ENCODE results near the gene IMMP2L.
A peak's percentile ranks its signal among the peaks of the same experiment; 100 is the strongest.

IMMP2L gene

GRCh38 chr7:111199643-111200042 lies 362.6 kb downstream of the IMMP2L start:
- DNase-seq: no peak

- no peak for DNase-seq
Observed at GRCh38 chr7:111198255-111198654, 364.0 kb downstream of the IMMP2L start.

- DNase-seq: no peak
Observed at GRCh38 chr7:111196655-111197054, 365.6 kb downstream of the IMMP2L start.

GRCh38 chr7:111192614-111193413 lies 369.5 kb downstream of the IMMP2L start:
- DNase-seq: no peak

GRCh38 chr7:111190804-111191203 lies 371.5 kb downstream of the IMMP2L start:
- DNase-seq: no peak

GRCh38 chr7:111184987-111185386 lies 377.3 kb downstream of the IMMP2L start:
- no peak for DNase-seq

DNA sequence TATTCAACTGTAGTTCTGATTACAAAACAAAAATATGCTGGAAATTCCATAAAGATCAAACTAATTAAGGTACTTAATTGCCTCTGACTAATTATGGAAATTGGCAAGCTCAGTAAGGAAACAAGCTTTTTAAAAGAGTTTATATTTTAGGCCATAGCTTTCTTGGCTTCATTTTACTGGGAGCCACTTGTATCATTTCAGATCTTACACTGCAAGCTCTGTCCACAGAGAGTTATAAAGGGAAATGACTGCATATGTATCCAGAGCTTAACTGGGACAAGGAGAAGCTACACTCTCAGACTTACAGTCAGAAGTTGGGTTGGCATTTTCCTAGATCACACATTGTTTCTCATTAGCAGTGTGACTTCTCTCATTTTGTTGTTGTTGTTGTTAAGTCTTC lies 379.0 kb downstream of the IMMP2L start:
- no peak for DNase-seq

DNA sequence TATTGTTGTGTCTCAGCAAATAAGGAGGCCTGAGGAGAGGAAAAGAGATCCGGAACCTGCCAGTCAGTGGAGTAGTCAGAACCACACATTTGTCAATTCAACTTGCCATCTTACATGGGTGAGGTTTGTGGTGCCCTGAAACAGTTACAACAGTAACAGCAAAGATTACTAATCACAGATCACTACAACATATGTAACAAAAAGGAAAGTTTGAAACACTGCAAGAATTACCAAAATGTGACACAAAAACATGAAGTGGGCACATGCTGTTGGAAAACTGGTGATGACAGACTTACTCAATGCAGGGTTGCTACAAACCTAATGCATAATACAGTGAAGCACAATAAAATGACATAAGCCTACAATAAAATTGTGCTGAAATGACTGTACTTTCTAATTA lies 382.0 kb downstream of the IMMP2L start:
- no peak for DNase-seq

DNA sequence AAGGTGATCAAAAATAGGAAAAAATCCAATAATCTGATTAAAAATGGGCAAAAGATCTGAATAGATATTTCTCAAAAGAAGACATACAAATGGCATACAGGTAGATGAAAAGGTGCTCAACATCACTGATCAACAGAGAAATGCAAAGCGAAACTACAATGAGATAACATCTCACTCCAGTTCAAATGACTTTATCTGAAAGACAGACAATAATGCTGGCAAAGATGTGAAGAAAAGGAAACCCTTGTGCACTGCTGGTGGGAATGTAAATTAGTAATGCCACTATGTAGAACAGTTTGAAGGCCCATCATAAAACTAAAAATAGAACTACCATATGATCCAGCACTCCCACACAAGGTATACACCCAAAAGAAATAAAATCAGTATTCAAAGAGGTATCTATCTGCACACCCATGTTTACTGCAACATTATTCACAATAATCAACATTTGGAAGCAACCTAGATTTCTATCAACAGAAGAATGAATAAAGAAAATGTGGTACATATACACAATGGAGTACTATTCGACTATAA lies 386.3 kb downstream of the IMMP2L start:
- DNase-seq: peak in 2 of 6 experiments; percentile 11 to 12

DNA sequence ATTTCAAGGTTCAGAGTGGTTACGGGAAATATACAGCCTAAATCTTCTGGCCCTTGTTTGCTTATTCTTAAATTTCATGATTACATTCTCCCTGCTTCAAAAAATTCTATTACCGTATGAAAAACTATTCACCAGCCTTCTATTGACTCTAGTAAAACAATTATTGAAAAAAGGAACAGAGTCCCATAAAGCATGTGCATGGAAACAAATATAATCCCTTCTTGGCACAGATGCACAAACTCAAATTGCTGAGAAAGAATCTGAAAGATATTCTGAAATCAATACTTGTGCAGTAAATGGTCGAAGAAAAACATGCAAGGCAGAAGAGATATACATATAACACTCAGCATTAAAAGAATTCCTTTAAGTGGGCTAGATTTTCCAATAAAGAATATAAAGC lies 387.8 kb downstream of the IMMP2L start:
- no peak for DNase-seq

DNA sequence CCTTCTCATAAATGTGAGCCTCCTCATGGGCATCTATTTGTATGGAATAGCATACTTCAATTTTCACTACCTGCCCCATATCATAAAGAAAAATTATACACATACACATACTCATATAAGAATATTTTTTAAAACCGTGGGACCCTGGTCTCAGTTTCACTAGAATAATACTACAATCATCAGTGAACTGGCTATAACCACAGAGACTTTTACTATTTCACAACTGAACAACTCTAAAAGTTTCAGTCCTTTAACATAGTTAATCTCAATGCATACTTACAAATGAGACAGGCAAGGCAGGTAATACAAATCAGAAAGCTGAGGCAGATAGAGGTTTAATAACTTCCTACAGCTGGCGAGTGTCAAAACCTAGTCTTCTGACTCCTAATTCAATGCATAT lies 388.3 kb downstream of the IMMP2L start:
- no peak for DNase-seq

- DNase-seq: no peak
Observed at GRCh38 chr7:111173528-111173927, 388.8 kb downstream of the IMMP2L start.

DNA sequence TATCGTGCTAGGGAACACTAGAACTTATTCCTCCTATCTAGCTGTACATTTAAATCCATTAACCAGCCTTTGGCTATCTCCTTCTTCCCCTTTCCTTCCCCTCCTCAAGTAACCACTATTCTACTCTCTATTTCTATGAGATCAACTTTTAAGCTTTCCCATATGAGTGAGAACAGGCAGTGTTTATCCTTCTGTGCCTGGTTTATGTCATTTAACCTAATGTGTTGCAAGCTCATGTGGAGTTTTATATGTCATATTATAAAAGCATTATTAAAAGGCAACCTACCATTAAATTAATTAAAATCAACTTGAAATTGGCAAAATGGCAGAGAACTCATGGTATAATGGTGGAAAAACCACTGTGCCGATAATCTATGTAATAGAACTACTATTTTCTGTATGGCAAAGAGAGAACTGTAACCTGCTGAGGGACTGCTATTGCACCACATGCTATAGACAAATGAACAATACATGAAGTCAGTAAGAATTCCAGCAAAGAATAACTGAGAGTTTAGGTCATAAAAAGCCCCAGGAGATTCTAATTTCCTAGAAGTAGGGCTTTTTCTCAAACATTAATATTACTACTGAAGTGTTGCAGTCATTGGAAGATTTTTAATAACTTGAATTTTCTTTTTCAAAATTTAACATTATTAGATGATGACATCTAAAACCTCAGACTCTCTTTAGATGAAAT lies 389.6 kb downstream of the IMMP2L start:
- no peak for DNase-seq

DNA sequence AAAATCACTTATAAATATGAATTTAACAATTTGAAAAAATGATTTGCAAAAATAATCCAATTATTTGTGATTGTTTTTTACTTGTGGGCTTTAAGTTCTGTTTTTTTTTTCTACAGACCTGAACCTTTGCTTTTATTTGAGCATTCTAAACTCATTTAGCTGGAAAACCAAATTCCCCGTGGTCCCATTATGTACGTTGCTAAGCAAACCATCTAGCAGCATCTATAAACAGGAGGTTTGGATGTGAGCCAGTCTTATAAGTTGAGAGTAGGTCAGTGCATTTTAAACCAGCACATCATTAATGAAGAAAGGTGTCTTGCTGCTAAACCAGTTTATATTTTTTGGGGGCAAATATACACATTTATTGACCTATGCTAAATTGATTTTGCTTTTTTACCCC lies 394.1 kb downstream of the IMMP2L start:
- no peak for DNase-seq

DNA sequence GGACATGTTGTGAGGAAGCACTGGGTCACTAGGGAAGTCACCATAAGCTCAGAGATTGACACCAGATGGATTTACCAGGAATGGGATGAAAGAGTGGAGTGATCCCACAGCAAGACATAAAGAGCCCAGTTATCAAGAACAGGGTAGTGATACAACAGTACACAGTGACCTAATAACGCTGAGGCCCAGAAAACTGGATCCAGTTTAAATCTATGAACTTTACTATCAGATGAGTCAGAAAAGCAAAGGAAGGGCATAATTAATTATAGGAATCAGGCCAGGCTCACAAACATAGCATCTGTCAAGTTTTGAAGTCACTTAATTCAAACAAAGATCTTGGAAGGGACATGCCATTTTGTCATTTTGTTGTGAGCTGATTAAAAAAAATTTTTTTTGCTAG lies 397.9 kb downstream of the IMMP2L start:
- DNase-seq: no peak

GRCh38 chr7:111162692-111163091 lies 399.6 kb downstream of the IMMP2L start:
- no peak for DNase-seq

DNA sequence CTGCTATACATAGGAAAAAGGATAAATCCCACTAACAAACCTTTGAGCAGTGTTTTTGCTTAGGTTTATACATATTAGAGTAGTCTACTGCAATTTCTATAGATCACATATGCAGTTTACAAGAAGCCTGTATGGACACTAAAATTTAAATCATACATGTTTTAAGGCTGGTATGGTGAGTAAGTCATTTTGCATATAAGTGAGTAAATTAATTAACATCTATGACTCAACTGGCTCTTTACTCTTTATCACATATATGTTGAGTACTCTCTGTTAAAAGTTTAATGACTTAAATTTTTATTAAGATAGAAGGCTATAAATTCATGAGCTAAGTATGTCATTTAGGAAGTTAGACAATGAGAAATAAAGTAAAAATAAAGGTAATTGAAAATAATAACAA lies 402.0 kb downstream of the IMMP2L start:
- DNase-seq: no peak

- no peak for DNase-seq
Observed at GRCh38 chr7:111159426-111159825, 402.9 kb downstream of the IMMP2L start.

DNA sequence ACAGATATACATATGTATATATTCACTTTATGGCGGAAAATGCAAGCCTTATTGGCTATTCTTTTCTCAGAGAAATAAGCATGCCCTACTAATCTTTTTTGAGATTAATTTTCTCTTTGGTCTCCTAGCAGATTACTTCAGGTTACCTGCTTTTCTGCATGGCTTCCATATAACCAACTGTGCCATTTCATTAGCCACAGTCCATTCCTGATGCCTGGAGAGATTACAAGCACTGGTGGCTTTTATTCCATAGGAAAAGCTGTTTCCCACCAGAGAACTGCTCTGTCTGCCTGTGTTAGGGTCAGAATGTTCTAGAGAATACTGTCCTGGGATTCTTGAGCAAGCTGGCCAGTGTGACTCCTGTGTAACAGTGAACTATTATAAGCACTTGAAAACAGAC lies 411.6 kb downstream of the IMMP2L start:
- DNase-seq: no peak

GRCh38 chr7:111147708-111148533 lies 414.4 kb downstream of the IMMP2L start:
- no peak for DNase-seq

DNA sequence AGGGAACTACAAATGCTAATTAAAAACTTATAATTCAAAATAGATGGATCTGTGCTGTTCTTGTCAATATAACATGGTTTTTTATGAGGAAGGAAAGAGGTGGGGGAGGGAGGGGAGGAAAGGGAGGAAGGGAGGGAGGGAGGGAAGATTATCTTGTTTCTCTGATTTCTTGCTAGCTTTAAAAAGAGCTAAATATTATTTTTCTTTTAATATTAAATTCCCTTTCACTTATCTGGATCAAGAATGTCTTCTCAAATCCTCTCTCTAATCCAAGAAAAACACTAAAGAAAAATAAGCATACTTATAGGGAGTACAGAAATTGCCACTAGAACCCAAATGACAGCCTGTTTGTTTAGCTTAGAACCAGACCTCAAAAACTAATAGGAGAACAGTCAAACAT lies 416.2 kb downstream of the IMMP2L start:
- no peak for DNase-seq

DNA sequence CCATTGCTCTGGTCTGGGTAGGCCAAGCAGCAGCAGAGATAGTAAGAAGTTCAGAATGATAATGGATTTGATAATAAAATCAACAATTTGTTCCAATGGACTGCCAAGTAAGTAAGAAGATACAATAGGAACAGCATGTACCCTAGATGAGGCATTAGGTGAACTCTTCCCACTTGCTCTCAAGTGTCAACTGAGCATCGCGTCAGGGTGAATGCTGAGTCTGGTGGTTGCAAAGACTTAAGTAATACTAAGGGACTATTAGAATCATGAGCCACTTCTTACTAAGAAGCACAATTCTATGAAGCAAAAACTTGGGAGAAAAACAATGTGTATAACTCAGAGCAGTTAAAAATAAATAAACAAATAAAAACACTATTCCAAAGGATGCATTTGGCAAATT lies 416.8 kb downstream of the IMMP2L start:
- no peak for DNase-seq

DNA sequence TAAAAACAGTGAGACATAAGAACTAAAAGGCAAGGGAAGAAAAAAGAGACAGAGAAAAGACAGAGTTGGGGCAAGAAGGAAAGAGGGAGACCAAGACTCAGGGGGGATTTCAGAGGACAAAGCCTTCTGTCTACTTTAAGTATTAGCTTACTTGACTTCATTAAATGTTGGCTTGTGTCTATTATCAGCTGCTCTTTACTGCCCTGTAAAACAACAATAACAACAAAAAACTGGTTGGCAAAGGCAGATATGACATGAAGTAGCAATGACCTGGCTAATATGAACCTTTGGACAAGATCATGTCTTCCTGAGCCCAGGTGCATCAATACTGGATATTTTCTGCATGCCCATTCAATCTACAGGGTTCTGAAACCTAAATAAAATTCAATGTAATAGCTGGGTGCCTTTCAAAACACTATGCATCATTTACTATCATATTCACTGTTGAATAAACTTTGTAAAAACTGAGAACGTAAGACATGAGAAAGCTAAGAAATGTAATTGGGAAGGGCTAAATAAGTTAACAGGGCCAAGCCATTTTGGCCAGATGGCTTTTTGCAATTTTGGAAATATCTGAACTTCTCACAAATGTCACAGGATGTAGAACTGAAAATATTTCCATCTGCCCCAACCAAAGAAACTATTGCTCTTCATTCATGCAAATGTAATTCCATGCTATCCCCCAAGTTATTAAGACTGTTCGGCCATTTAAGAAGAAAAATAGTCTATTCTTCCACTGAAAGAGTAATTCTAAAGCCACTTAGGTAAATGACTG lies 422.0 kb downstream of the IMMP2L start:
- DNase-seq: no peak

Measured in stimulated activated naive CD4-positive, alpha-beta T cell (primary cell).